H54 (cell line): ENCODE measurements around the gene SBK2.

Experiments
- DNase-seq: peaks from one replicate; pipeline ENCODE4 v3.0.0; 2011; ENCODE audit warnings: low spot score, mixed read lengths; ENCODE audit not compliant: insufficient read length
- FAIRE-seq: peaks from 3 replicates; lab custom pipeline; 2011; peaks lifted over from hg19 to GRCh38; lab: Jason Lieb, UNC
- POLR2A ChIP-seq: IDR thresholded peaks from 2 replicates; pipeline ENCODE4 v1.6.1; 2011; ENCODE audit warnings: low read depth, mild to moderate bottlenecking, low read length

The SBK2 gene

DNA sequence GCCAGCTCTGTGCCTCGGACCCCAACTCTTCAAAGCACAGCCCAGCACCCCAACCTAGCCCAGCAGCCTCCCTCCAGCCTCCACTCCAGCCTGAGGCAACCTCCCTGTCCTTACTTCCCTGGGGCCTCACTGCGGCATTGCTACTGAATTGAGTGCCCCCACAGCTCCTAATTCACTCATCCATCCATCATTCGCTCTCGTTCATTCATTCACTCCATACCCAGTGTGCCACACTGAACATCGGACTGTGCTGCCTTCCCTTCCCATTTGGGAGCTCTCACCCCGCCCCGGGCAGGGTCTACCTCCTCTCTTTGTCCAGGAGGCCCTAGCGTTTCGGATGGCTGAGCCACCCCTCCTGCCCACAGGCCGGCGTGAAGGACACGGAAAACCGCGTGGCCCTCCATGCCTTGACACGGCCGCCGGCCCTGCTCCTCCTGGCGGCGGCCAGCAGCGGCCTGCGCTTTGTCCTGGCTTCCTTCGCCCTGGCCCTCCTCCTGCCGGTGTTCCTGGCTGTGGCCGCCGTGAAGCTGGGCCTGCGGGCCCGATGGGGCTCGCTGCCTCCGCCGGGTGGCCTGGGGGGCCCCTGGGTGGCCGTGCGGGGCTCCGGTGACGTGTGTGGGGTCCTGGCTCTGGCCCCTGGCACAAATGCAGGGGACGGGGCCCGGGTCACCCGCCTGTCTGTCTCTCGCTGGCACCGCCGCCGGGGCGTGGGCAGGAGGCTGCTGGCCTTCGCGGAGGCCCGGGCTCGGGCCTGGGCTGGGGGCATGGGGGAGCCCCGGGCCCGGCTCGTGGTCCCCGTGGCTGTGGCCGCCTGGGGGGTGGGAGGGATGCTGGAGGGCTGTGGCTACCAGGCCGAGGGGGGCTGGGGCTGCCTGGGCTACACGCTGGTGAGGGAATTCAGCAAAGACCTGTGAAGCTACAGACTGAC is 50.6 kb downstream of the SBK2 start:
- DNase-seq (no peak), FAIRE-seq (no peak)
- no peak for TF ChIP-seq POLR2A

DNA sequence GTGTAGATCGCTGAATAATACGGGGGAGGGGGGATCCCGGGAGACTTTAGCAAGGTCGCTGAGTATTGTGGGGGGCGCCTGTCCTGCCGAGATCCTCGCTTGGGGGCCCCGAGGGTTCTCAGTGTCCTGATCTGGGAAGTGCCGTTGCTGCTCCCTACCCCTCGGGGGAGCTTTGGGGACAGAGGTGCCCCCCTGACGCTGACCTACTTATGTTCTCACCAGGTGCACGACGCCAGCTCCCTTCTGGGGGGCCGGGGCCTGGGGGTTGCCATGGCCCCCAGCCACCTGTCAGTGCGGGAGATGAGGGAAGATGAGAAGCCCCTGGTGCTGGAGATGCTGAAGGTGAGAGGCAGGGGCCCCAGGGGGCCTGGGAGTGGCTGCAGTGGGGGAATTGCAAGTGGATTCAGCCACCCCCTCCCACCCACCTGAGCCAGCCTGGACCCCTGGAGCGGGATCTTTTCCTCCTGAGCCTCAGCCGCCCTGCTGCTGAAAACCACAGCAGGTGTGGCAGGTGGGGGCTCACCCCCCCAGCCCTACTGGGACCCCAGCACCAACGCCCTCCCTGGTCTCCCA is 51.4 kb downstream of the SBK2 start:
- DNase-seq (no peak), FAIRE-seq (no peak)
- TF ChIP-seq POLR2A = no peak

GRCh38 chr19:55484593-55485438 is 52.1 kb downstream of the SBK2 start, which contains the start of gene NAT14:
TSS of gene NAT14 (plus strand) at chr19:55485188. CDS start at chr19:55485709, 521 bp downstream.
- peak; percentile 17 for TF ChIP-seq POLR2A
- FAIRE-seq = no peak
- DNase-seq = peak; percentile 95

- DNase-seq (no peak), FAIRE-seq (no peak)
- no peak for TF ChIP-seq POLR2A
Observed at GRCh38 chr19:55483706-55484592, 53.0 kb downstream of the SBK2 start.

DNA sequence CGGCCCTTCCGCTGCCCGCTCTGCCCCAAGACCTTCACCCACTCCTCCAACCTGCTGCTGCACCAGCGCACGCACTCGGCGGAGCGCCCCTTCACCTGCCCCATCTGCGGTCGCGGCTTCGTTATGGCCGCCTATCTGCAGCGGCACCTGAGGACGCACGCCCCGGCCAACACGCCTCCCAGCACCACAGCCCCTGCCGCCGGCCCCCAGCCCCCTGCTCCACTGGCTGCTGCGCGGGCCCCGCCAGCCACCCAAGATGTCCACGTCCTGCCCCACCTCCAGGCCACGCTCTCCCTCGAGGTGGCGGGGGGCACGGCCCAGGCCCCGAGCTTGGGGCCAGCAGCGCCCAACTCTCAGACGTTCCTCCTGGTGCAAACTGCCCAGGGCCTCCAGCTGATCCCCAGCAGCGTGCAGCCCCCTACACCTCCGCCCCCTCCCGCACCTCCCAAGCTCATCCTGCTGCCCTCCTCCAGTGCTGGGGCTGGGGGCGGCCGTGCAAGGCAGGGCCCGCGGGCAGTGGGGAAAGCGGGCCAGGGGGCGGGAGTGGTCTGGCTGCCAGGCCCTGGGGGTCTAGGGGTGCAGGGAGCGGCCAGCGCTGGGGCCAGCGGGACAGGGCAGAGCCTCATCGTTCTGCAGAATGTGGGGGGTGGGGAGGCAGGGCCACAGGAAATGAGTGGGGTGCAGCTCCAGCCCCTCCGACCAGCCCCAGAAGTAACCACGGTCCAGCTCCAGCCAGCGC is 53.8 kb downstream of the SBK2 start:
- no peak for TF ChIP-seq POLR2A
- FAIRE-seq (no peak), DNase-seq (no peak)

DNA sequence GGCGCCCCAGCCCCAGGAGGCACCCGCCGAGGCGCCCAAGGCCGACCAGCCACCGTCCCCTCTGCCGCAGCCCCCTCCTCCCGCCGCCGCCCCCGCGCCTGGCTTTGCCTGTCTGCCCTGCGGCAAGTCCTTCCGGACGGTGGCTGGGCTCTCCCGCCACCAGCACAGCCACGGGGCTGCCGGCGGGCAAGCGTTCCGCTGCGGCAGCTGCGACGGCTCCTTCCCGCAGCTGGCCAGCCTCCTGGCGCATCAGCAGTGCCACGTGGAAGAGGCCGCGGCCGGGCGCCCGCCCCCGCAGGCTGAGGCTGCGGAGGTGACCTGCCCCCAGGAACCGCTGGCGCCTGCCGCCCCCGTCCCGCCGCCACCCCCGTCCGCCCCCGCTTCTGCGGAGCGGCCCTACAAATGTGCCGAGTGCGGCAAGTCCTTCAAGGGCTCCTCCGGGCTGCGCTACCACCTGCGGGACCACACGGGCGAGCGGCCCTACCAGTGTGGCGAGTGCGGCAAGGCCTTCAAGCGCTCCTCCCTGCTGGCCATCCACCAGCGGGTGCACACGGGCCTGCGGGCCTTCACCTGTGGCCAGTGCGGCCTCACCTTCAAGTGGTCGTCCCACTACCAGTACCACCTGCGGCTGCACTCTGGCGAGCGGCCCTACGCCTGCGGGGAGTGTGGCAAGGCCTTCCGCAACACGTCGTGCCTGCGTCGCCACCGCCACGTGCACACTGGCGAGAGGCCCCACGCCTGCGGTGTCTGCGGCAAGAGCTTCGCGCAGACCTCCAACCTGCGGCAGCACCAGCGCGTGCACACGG is 54.6 kb downstream of the SBK2 start:
- DNase-seq (no peak), FAIRE-seq (no peak)
- TF ChIP-seq POLR2A = no peak

DNA sequence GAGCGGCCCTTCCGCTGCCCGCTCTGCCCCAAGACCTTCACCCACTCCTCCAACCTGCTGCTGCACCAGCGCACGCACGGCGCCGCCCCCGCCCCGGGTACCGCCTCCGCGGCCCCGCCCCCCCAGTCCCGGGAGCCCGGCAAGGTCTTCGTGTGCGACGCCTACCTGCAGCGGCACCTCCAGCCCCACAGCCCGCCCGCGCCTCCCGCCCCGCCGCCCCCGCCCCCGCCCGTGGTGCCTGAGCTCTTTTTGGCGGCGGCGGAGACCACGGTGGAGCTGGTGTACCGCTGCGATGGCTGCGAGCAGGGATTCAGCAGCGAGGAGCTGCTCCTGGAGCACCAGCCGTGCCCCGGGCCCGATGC is 55.2 kb downstream of the SBK2 start:
- TF ChIP-seq POLR2A = no peak
- DNase-seq = no peak
- FAIRE-seq = no peak

DNA sequence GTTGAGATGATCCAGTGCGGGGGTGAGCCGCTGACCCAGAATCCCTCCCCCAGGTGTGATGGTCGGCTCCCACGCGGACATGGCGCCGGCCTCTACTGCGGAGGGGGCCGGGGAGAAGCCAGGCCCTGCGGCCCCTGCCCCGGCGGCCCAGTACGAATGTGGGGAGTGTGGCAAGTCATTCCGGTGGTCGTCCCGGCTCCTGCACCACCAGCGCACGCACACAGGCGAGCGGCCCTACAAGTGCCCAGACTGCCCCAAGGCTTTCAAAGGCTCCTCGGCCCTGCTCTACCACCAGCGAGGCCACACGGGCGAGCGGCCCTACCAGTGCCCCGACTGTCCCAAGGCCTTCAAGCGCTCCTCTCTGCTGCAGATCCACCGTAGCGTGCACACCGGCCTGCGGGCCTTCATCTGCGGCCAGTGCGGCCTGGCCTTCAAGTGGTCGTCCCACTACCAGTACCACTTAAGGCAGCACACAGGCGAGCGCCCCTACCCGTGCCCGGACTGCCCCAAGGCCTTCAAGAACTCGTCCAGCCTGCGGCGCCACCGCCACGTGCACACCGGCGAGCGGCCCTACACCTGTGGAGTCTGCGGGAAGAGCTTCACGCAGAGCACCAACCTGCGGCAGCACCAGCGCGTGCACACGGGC is 55.7 kb downstream of the SBK2 start:
- DNase-seq (no peak), FAIRE-seq (no peak)
- no peak for TF ChIP-seq POLR2A

GRCh38 chr19:55479451-55480230 is 57.3 kb downstream of the SBK2 start:
- DNase-seq (no peak), FAIRE-seq (no peak)
- TF ChIP-seq POLR2A = no peak

- FAIRE-seq = no peak
- no peak for DNase-seq
- TF ChIP-seq POLR2A = no peak
Observed at GRCh38 chr19:55479045-55479444, 57.9 kb downstream of the SBK2 start.
